GM21737 (cell line): ENCODE results near the gene NR6A1.

ENCODE experiments used
- ATAC-seq: cut with Tn5 transposase; IDR thresholded peaks from one replicate; pipeline ENCODE4 v1.9.1; 2021; ENCODE audit warnings: mild to moderate bottlenecking, moderate library complexity; ENCODE audit not compliant: unreplicated experiment

The NR6A1 gene

GRCh38 chr9:124695280-124695890 is 75.7 kb downstream of the NR6A1 start:
- ATAC-seq = no peak

DNA sequence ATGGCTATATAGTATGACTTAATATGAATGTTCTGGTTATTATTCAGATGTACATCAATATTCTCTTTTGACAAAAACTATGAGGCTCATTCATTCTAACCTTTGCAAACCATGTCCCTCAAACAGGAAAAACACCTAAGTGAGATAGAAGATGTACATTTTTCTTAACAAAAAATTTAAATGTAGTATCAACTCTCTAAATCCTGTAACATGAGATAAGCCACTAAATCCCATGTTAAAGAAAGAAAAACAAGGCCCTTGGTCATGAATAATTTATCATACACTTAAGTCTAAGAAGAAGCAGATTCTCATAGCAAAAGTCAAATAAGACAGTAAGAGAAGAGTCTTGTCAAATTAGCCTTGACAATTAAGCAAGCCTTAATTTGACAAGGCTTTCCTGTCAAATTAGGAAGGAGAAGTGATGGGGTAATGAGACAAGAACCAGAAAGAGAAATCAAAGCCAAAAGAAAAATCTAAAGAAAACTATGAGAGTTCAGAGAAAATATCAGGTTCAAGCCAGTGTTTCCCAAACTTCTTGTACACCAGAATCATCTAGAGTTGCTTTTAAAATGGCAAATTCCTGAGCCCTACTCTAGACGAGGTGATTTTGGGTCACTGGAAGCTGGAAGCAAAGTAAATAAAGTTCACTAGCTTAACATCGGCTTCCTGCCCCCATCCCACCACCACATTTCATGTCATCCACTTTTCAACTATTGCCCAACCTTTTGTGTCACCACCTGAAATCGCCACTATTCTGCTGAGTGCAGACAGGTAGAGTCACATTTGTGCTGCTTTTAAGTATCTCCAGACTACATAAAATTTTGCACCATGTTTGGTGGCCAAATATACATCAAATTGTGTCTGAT is 76.5 kb downstream of the NR6A1 start:
- ATAC-seq = no peak

GRCh38 chr9:124693403-124693802 is 77.7 kb downstream of the NR6A1 start:
- ATAC-seq = no peak

- no peak for ATAC-seq
Observed at GRCh38 chr9:124688238-124688904, 82.7 kb downstream of the NR6A1 start.

DNA sequence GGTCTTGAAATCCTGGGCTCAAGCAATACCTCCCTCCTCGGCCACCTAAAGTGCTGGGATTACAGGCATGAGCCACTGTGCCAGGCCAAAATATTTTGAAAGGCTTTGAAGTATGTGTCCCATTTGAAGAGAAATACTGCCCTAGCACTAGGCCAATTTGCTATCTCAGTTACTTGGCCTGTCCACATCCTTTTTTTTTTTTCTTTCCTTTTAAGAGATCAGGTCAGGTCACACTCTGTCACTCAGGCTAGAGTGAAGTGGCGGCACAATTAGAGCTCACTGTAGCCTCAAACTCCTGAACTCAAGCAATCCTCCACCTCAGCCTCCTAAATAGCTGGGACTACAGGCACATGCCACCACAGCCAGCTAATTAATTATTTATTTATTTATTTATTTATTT is 84.2 kb downstream of the NR6A1 start:
- ATAC-seq = no peak

- no peak for ATAC-seq
Observed at GRCh38 chr9:124685217-124685616, 85.9 kb downstream of the NR6A1 start.

DNA sequence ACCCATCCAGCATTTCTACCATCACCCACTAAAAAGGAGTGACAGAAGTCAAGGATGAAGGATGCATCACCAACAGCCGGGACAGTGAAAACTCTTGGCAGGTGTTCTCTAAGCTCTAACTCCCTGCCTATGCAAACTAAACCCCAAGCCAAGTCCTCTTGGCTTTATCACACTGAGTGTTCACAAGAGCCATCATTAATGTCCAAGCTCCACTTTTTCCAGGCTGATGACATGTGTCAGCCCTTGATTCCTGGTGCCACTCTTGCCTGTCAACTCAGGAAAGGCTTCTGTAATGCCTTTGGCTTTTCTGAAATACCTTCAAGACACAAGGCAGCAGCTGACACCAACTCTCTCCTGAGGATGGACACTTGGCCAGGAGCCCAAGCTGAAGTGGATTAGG is 86.9 kb downstream of the NR6A1 start:
- ATAC-seq = no peak

DNA sequence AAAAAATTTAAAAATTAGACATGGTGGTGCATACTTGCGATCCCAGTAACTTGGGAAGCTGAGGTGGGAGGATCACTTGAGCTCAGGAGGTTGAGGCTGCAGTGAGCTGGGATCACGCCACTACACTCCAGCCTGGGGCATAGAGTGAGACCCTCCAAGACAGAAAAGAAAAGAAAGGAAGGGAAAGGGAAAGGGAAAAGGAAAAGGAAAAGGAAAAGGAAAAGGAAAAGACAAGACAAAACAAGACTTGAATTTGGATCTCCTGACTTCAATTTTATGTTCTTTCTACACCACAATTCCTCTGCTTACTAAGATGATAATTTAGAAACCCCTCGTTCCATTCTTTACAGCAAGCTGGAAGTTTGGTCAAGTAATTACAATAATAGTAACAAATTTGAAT is 88.1 kb downstream of the NR6A1 start:
- no peak for ATAC-seq

DNA sequence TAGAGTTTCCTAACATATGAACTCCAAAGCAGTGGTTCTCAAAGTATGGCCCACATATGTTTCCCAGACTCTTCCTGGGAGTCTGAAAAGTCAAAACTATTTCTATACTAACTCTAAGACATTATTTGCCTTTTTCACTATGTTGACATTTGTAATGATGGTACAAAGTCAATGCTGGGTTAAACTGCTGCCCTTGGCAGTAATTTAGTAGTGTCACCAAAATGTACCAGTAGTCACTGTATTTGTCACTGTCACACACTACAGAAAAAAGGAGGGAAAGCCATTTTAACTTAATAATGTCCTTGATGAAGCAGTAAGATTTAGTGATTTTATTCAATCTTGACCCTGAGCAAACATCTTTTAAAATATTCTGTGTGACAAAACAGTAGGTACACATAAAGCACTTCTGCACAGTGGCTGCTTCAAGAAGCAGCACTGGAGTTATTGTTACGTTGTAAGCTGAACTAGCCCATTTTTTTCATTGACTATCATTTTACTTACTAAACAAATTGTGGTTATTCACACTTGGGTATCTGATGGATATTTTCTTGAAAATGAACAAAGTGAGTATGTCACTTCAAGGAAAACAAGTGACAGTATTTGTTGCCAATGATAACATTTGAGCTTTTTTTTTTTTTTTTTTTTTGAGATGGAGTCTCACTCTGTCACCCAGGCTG is 90.3 kb downstream of the NR6A1 start:
- no peak for ATAC-seq

DNA sequence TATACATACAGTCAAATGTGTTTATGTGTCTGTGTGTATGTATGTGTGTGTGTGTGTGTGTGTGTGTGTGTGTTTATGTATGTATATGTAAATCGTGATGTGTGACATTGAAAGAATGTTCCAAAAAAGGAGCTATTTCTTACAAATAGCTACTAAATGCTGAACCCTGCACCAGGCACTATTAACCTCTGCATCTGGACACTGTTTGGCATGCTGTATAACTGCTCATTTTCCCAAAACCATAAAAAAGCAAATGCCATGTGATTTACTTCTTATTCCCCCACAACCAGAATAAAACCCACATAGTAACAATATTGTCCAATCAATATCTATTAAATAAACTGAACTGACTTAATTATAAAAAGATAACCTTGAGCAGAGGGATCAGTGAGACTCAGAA is 91.1 kb downstream of the NR6A1 start:
- no peak for ATAC-seq

DNA sequence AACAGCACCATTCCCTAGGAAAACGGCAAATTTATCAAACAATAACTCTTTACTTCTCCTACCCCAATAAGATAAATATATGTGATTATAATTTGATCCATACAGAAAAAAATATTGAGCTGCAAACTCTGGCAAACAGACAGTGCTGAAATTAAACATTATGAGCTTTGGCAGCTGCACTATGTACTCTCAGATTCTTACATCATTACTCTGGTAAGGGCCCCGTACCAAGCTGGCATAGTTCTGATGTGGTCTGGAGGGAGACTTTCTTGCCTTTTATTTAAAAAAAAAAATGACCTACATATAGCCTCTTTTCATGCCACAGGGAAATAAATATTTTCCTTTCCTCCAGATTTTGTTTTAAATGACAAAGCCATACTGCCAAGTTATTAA is 95.0 kb downstream of the NR6A1 start:
- no peak for ATAC-seq

DNA sequence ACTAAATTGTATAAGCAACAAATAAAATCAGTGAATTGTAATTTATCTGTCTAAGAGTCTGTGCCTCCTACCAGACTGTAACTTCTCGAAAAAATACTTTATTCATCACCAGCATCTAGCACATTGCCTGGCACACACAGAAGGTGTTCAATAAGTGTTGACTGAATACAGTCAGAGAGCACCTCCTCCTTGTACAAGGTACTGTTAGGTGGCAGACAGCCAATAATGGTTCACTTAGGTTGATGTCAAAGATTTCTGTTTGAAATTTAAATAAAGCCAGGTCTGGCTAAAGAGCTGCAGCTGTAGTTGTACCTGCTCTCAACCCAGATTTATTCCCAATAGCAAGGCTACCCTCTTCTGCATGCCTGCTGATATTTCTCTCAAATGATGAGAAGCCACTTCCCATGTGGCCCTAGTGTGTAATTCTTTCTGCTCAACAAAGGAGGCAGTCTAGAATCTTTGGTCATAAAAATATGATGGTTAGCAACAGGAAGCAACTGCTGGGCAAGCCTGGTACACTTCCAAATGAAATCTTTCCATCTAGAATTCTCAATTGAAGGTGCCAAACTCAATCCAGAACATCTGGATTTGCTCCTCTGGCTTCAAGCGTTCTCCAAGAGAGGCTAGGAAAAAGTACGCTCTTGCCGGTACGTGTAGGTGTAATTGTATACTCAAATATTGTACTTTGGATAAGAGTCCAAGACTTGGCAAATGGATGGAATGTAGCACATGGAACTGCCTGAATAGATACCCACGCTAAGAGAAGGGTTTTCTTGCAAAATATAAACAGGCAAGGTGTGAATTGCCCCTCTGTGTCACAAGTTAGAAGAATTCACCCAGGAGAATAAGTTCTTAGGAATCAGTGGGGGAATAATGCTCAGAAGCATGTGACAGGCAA is 95.6 kb downstream of the NR6A1 start:
- ATAC-seq = no peak

GRCh38 chr9:124674651-124675050 is 96.5 kb downstream of the NR6A1 start:
- no peak for ATAC-seq

- ATAC-seq = no peak
Observed at GRCh38 chr9:124673063-124673462, 98.0 kb downstream of the NR6A1 start.

- no peak for ATAC-seq
Observed at GRCh38 chr9:124671861-124672260, 99.2 kb downstream of the NR6A1 start.

DNA sequence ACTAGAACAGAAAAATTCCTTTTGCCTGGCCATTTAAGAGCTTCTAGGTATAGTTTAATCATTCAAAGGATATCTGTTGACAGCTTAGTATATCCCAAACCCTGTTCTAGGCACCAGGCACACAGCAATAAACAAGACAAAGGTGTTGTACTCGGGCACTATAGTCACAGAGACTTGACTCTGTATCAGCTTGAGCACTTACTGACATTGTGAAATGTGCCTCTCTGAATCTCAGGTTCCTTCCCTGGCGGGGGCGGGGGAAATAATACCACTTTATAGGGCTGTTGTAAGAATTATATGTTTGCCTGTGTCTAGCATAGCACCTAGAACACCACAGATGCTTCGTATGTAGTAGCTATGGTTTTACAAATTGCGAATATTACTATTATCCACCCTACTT is 104.5 kb downstream of the NR6A1 start:
- no peak for ATAC-seq

DNA sequence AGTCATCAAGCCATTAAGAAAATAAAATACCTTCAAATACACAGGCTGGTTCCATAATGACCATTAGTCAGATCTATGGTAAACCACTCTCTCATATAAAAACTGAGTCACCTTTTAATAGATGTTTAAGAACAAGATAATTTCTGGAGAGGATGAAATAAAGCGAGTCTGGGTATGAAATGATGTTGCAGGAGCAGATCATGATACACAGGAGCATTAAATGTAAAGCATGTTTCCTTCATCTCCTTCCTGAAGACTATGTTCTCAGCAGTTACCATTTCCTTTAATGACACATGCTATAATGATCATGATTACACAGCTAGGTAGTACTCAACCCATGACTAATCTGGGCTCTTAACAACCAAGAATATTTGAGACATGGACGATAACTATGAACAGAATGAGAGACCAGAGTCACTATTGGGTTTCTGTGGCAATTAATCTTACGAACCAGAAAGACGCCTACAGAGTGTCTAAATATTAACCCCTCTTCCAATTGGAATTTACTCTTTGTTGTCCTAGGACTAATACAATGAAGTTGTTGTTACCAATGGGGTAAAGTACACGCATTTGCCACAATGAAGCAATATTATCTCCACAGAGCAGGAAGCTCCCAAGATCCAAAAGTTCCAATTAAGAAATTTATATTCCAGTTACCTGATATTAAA is 105.6 kb downstream of the NR6A1 start:
- ATAC-seq = no peak

- no peak for ATAC-seq
Observed at GRCh38 chr9:124664143-124664542, 107.0 kb downstream of the NR6A1 start.

DNA sequence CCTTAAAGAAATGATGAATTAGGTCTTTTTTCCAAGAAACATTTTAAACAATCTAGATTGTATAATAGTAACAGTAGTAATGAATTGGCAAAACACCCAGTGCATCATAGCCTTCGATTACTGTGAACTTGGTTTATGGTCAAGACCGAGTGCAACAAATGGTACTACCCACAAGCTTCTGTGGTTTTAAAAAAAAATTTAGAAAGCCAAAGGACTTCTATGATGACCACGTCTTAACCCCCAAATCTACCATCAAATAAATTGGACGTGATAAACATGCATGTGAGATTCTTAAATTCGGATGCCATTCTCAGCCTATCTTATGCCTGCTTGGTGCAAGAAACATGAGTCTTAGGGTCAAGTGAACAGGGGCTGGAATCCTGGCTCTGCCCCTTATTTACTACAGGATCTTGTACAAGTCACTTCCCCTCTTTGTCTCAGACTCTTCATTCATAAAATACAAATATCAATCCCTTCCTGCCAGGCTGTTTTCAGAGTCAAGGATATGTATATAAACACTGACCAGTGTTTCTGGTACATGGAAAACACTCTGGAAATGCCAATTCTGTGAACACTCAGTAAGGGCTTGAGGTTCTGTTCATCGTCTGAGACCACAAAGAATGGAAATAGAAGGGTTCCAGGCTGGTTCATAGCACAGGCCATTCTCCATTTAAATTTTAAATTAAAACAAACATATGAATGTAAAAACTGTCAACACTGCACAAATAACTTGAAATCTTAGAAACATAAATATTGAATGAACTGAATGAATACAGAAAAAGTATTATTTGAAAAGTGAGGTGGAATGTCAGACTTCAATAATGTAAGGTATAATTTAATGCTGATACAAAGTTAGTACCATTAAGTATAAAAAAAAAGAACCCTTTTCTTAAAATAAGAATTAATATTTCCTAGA is 107.8 kb downstream of the NR6A1 start:
- no peak for ATAC-seq
